HEK293T (cell line): ENCODE data around the gene SLC26A9.

Experiments used
- CTCF ChIA-PET: fragments of 350-600 bp; formaldehyde crosslinking; extraction: SDS; loops from one replicate; lab custom pipeline; 2021; ENCODE audit warnings: antibody characterized with exemption, inconsistent platforms; lab: Yijun Ruan, JAX
- POLR2A ChIA-PET: fragments of 350-600 bp; formaldehyde crosslinking; extraction: SDS; loops from one replicate; lab custom pipeline; 2020; ENCODE audit warnings: antibody characterized with exemption, inconsistent platforms; lab: Yijun Ruan, JAX
- DNase-seq: peaks from one replicate; pipeline ENCODE4 v3.0.0; 2012; ENCODE audit warnings: mixed read lengths; ENCODE audit errors: extremely low spot score
- ARNT ChIP-seq: fragments of 450-650 bp; IDR thresholded peaks from 2 replicates; pipeline ENCODE4 v1.6.1; 2017; ENCODE audit warnings: mild to moderate bottlenecking
- BHLHE40 ChIP-seq: fragments of 450-650 bp; IDR thresholded peaks from 2 replicates; pipeline ENCODE4 v1.6.1; 2016; ENCODE audit warnings: mild to moderate bottlenecking, moderate library complexity, borderline replicate concordance
- CTBP1 ChIP-seq: fragments of 450-650 bp; IDR thresholded peaks from 2 replicates; pipeline ENCODE4 v1.6.1; 2016; ENCODE audit warnings: borderline replicate concordance
- ELF4 ChIP-seq: fragments of 450-650 bp; IDR thresholded peaks from 2 replicates; pipeline ENCODE4 v1.6.1; 2017; ENCODE audit warnings: antibody characterized with exemption
- FOXA1 ChIP-seq: fragments of 450-650 bp; IDR thresholded peaks from 2 replicates; pipeline ENCODE4 v1.6.1; 2016; ENCODE audit warnings: mild to moderate bottlenecking
- FOXK2 ChIP-seq: fragments of 450-650 bp; IDR thresholded peaks from 2 replicates; pipeline ENCODE4 v1.6.1; 2016; ENCODE audit warnings: mild to moderate bottlenecking
- FOXM1 ChIP-seq: fragments of 450-650 bp; IDR thresholded peaks from 2 replicates; pipeline ENCODE4 v1.6.1; 2017; ENCODE audit warnings: mild to moderate bottlenecking, borderline replicate concordance
- HDGF ChIP-seq: fragments of 450-650 bp; IDR thresholded peaks from 2 replicates; pipeline ENCODE4 v1.6.1; 2017; ENCODE audit warnings: antibody characterized with exemption, borderline replicate concordance
- L3MBTL2 ChIP-seq: fragments of 450-650 bp; conservative IDR thresholded peaks from 2 replicates; pipeline ENCODE4 v1.6.1; 2016; ENCODE audit warnings: mild to moderate bottlenecking
- LEF1 ChIP-seq: fragments of 450-650 bp; IDR thresholded peaks from 2 replicates; pipeline ENCODE4 v1.6.1; 2017; ENCODE audit warnings: mild to moderate bottlenecking, borderline replicate concordance
- NFRKB ChIP-seq: fragments of 450-650 bp; IDR thresholded peaks from 2 replicates; pipeline ENCODE4 v1.6.1; 2016; ENCODE audit warnings: mild to moderate bottlenecking, moderate library complexity
- PKNOX1 ChIP-seq: fragments of 450-650 bp; IDR thresholded peaks from 2 replicates; pipeline ENCODE4 v1.6.1; 2016
- SP1 ChIP-seq: fragments of 450-650 bp; IDR thresholded peaks from 2 replicates; pipeline ENCODE4 v1.6.1; 2017
- SUZ12 ChIP-seq: fragments of 450-650 bp; IDR thresholded peaks from 2 replicates; pipeline ENCODE4 v1.6.1; 2016; ENCODE audit warnings: mild to moderate bottlenecking
- TARDBP ChIP-seq: fragments of 450-650 bp; IDR thresholded peaks from 2 replicates; pipeline ENCODE4 v1.6.1; 2016
- ZNF384 ChIP-seq: fragments of 450-650 bp; IDR thresholded peaks from 2 replicates; pipeline ENCODE4 v1.6.1; 2016

Gene SLC26A9

GRCh38 chr1:205943245-205943644 lies at the start of gene SLC26A9:
SLC26A9 (minus strand) TSS chr1:205943456; CDS start chr1:205935820, 7,636 bp downstream.
- CTCF ChIA-PET, result interaction anchor here (1.1 kb wide), 1 partner anchor 34 kb away, joined by 5 read pairs; no protein-coding TSS in a partner anchor
- no peak for TF ChIP-seq TARDBP
- no peak for DNase-seq
- POLR2A ChIA-PET, result no interaction called here

- TF ChIP-seq CTBP1 (no peak), BHLHE40 (no peak), FOXA1 (no peak), ARNT (no peak), ZNF384 (no peak), LEF1 (no peak), NFRKB (no peak), SP1 (no peak), SUZ12 (no peak), PKNOX1 (no peak), L3MBTL2 (no peak), HDGF (no peak), ELF4 (no peak), TARDBP (no peak), FOXK2 (no peak), FOXM1 (no peak)
- no peak for DNase-seq
- CTCF ChIA-PET, result interaction anchor here (1.4 kb wide), 1 partner anchor 15 kb away, joined by 5 read pairs; no protein-coding TSS in a partner anchor
- POLR2A ChIA-PET, result no interaction called here
Observed at GRCh38 chr1:205992218-205992882, 49.1 kb upstream of the SLC26A9 start.

GRCh38 chr1:205991237-205991636 lies 48.0 kb upstream of the SLC26A9 start:
- POLR2A ChIA-PET, result no interaction called here
- DNase-seq, result no peak
- CTCF ChIA-PET, result interaction anchor here (1.4 kb wide), 1 partner anchor 14 kb away, joined by 5 read pairs; no protein-coding TSS in a partner anchor
- TF ChIP-seq SP1 (no peak), SUZ12 (no peak), BHLHE40 (no peak), ARNT (no peak), LEF1 (no peak), NFRKB (no peak), HDGF (no peak), CTBP1 (no peak), ZNF384 (no peak), ELF4 (no peak), PKNOX1 (no peak), FOXK2 (no peak), TARDBP (no peak), FOXM1 (no peak), L3MBTL2 (no peak), FOXA1 (no peak)

- CTCF ChIA-PET, result interaction anchor here (1.2 kb wide), 1 partner anchor 13 kb away, joined by 4 read pairs; no protein-coding TSS in a partner anchor
- no peak for DNase-seq
- POLR2A ChIA-PET, result no interaction called here
- TF ChIP-seq NFRKB (no peak), LEF1 (no peak), ZNF384 (no peak), L3MBTL2 (no peak), FOXM1 (no peak), SP1 (no peak), BHLHE40 (no peak), PKNOX1 (no peak), TARDBP (no peak), FOXK2 (no peak), ELF4 (no peak), FOXA1 (no peak), ARNT (no peak), SUZ12 (no peak), HDGF (no peak)
Observed at GRCh38 chr1:205990226-205990625, 47.0 kb upstream of the SLC26A9 start.

- ChIA-PET POLR2A (no interaction called here), CTCF (interaction anchor here (1.2 kb wide), 1 partner anchor 12 kb away, joined by 4 read pairs; no protein-coding TSS in a partner anchor)
- no peak for TF ChIP-seq NFRKB
- DNase-seq, result no peak
Observed at GRCh38 chr1:205989786-205990185, 46.5 kb upstream of the SLC26A9 start.

- ChIA-PET CTCF (no interaction called here), POLR2A (no interaction called here)
- no peak for DNase-seq
- TF ChIP-seq ZNF384 (no peak), LEF1 (no peak), ELF4 (no peak), ARNT (no peak), SUZ12 (no peak), HDGF (no peak), PKNOX1 (no peak), CTBP1 (no peak), TARDBP (no peak), L3MBTL2 (no peak)
Observed at GRCh38 chr1:205988585-205988995, 45.3 kb upstream of the SLC26A9 start.
